K562 (cell line): ENCODE data around the gene PKD1L1.
A peak's percentile ranks its signal among the peaks of the same experiment; 100 is the strongest.

Experiments used
- HDGF ChIP-seq: fragments of 450-650 bp; IDR thresholded peaks from 2 replicates; pipeline ENCODE4 v1.6.1; 2016
- HMGN3 ChIP-seq: IDR thresholded peaks from 2 replicates; pipeline ENCODE4 v1.6.1; 2011; ENCODE audit warnings: borderline replicate concordance, low read depth, mild to moderate bottlenecking, mixed read lengths, low read length; ENCODE audit not compliant: insufficient read length; ENCODE audit errors: extremely low read depth
- NFRKB ChIP-seq: fragments of 450-650 bp; IDR thresholded peaks from 2 replicates; pipeline ENCODE4 v1.6.1; 2016; ENCODE audit warnings: low read depth
- NR2C1 ChIP-seq, 2 experiments: fragments of 450-650 bp; IDR thresholded peaks; 2 replicates each; pipeline ENCODE4 v1.6.1; 2017; ENCODE audit warnings: mild to moderate bottlenecking in 2 of 2, antibody characterized with exemption in 1 of 2, inconsistent platforms in 1 of 2, missing compliant biosample characterization in 1 of 2, missing genetic modification characterization in 1 of 2
- NR3C1 ChIP-seq: sonication (generic); formaldehyde crosslinking; IDR thresholded peaks from 2 replicates; pipeline ENCODE4 v1.8.1; 2022; ENCODE audit warnings: missing genetic modification reagents
- PHF20 ChIP-seq: fragments of 450-650 bp; IDR thresholded peaks from 2 replicates; pipeline ENCODE4 v1.6.1; 2018; ENCODE audit not compliant: partially characterized antibody
- PTBP1 ChIP-seq: fragments of 200-400 bp; formaldehyde crosslinking; IDR thresholded peaks from 2 replicates; pipeline ENCODE4 v1.6.1; 2017; ENCODE audit warnings: low read depth, low read length
- TBP ChIP-seq: optimal IDR thresholded peaks from 2 replicates; pipeline ENCODE3; 2011; ENCODE audit warnings: low read depth, low read length, improper control_type of control experiment
- TF ChIP-seq, protein P1 (sequence below): fragments of 450-650 bp; IDR thresholded peaks from 2 replicates; pipeline ENCODE4 v1.6.1; 2016; ENCODE audit warnings: mild to moderate bottlenecking, moderate library complexity
- TF ChIP-seq, protein P2 (sequence below): sonication (generic); formaldehyde crosslinking; IDR thresholded peaks from 2 replicates; pipeline ENCODE4 v1.8.1; 2022; ENCODE audit warnings: missing genetic modification reagents
- TF ChIP-seq, protein P3 (sequence below): sonication (generic); formaldehyde crosslinking; IDR thresholded peaks from 2 replicates; pipeline ENCODE4 v1.8.0; 2022; ENCODE audit warnings: mild to moderate bottlenecking, missing genetic modification reagents

DNA sequence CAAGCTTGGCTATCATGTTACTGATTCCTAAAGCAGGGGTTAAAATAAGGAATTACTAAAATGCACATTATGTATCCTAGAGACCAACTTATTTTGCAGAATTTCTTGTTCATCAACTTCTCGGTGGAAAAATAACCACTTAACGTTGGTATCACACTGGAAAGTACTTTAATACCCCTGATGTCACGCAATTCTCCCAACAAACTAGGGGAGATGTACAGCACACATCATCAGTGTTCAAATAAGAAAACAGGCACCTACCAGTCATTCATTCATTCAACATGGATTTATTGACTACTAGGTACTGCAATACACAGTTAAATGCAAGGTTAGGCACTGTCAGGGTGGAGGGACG is 30.5 kb upstream of the PKD1L1 start:
- TF ChIP-seq HDGF (no peak), PHF20 (no peak), NR2C1 (IDR thresholded peaks at IDR 0.05) (no peak), NR2C1 (tag; IDR thresholded peaks at IDR 0.05) (no peak), NR3C1 (CRISPR knock-in tag) (no peak), PTBP1 (no peak), TBP (no peak), HMGN3 (no peak), NFRKB (no peak)
- TF ChIP-seq, protein P1, sequence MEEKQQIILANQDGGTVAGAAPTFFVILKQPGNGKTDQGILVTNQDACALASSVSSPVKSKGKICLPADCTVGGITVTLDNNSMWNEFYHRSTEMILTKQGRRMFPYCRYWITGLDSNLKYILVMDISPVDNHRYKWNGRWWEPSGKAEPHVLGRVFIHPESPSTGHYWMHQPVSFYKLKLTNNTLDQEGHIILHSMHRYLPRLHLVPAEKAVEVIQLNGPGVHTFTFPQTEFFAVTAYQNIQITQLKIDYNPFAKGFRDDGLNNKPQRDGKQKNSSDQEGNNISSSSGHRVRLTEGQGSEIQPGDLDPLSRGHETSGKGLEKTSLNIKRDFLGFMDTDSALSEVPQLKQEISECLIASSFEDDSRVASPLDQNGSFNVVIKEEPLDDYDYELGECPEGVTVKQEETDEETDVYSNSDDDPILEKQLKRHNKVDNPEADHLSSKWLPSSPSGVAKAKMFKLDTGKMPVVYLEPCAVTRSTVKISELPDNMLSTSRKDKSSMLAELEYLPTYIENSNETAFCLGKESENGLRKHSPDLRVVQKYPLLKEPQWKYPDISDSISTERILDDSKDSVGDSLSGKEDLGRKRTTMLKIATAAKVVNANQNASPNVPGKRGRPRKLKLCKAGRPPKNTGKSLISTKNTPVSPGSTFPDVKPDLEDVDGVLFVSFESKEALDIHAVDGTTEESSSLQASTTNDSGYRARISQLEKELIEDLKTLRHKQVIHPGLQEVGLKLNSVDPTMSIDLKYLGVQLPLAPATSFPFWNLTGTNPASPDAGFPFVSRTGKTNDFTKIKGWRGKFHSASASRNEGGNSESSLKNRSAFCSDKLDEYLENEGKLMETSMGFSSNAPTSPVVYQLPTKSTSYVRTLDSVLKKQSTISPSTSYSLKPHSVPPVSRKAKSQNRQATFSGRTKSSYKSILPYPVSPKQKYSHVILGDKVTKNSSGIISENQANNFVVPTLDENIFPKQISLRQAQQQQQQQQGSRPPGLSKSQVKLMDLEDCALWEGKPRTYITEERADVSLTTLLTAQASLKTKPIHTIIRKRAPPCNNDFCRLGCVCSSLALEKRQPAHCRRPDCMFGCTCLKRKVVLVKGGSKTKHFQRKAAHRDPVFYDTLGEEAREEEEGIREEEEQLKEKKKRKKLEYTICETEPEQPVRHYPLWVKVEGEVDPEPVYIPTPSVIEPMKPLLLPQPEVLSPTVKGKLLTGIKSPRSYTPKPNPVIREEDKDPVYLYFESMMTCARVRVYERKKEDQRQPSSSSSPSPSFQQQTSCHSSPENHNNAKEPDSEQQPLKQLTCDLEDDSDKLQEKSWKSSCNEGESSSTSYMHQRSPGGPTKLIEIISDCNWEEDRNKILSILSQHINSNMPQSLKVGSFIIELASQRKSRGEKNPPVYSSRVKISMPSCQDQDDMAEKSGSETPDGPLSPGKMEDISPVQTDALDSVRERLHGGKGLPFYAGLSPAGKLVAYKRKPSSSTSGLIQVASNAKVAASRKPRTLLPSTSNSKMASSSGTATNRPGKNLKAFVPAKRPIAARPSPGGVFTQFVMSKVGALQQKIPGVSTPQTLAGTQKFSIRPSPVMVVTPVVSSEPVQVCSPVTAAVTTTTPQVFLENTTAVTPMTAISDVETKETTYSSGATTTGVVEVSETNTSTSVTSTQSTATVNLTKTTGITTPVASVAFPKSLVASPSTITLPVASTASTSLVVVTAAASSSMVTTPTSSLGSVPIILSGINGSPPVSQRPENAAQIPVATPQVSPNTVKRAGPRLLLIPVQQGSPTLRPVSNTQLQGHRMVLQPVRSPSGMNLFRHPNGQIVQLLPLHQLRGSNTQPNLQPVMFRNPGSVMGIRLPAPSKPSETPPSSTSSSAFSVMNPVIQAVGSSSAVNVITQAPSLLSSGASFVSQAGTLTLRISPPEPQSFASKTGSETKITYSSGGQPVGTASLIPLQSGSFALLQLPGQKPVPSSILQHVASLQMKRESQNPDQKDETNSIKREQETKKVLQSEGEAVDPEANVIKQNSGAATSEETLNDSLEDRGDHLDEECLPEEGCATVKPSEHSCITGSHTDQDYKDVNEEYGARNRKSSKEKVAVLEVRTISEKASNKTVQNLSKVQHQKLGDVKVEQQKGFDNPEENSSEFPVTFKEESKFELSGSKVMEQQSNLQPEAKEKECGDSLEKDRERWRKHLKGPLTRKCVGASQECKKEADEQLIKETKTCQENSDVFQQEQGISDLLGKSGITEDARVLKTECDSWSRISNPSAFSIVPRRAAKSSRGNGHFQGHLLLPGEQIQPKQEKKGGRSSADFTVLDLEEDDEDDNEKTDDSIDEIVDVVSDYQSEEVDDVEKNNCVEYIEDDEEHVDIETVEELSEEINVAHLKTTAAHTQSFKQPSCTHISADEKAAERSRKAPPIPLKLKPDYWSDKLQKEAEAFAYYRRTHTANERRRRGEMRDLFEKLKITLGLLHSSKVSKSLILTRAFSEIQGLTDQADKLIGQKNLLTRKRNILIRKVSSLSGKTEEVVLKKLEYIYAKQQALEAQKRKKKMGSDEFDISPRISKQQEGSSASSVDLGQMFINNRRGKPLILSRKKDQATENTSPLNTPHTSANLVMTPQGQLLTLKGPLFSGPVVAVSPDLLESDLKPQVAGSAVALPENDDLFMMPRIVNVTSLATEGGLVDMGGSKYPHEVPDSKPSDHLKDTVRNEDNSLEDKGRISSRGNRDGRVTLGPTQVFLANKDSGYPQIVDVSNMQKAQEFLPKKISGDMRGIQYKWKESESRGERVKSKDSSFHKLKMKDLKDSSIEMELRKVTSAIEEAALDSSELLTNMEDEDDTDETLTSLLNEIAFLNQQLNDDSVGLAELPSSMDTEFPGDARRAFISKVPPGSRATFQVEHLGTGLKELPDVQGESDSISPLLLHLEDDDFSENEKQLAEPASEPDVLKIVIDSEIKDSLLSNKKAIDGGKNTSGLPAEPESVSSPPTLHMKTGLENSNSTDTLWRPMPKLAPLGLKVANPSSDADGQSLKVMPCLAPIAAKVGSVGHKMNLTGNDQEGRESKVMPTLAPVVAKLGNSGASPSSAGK, result 0 out of 2 replicates have a peak, but pooled peaks have one; percentile 46
- TF ChIP-seq, protein P2, sequence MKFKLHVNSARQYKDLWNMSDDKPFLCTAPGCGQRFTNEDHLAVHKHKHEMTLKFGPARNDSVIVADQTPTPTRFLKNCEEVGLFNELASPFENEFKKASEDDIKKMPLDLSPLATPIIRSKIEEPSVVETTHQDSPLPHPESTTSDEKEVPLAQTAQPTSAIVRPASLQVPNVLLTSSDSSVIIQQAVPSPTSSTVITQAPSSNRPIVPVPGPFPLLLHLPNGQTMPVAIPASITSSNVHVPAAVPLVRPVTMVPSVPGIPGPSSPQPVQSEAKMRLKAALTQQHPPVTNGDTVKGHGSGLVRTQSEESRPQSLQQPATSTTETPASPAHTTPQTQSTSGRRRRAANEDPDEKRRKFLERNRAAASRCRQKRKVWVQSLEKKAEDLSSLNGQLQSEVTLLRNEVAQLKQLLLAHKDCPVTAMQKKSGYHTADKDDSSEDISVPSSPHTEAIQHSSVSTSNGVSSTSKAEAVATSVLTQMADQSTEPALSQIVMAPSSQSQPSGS (CRISPR knock-in tag), result no peak
- TF ChIP-seq, protein P3, sequence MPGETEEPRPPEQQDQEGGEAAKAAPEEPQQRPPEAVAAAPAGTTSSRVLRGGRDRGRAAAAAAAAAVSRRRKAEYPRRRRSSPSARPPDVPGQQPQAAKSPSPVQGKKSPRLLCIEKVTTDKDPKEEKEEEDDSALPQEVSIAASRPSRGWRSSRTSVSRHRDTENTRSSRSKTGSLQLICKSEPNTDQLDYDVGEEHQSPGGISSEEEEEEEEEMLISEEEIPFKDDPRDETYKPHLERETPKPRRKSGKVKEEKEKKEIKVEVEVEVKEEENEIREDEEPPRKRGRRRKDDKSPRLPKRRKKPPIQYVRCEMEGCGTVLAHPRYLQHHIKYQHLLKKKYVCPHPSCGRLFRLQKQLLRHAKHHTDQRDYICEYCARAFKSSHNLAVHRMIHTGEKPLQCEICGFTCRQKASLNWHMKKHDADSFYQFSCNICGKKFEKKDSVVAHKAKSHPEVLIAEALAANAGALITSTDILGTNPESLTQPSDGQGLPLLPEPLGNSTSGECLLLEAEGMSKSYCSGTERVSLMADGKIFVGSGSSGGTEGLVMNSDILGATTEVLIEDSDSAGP, result no peak
